Psoas muscle (tissue), 8 donors: Measurements from ENCODE around the gene COL5A1. TPM values are rescaled to one million over a fixed set of nuclear protein-coding genes. Genes with fewer than 3 reads are reported as not detected.

ENCODE experiments used
- ATAC-seq, 4 donors: fragments of 200-7000 bp; cut with Tn5 transposase; one replicate each; pipeline ENCODE4 v1.9.1; 2020; ENCODE audit warnings: moderate library complexity in 3 of 4, mild to moderate bottlenecking in 2 of 4
- DNase-seq, 2 donors: peaks; one replicate each; pipeline ENCODE4 v3.0.0-alpha.2; 2020
- H3K27ac ChIP-seq: fragments of 200-600 bp; one replicate; pipeline ENCODE4 v1.8.0; 2022
- H3K27me3 ChIP-seq, 3 donors: fragments of 200-600 bp in 1 of 3; one replicate each; pipeline versions ENCODE4 v1.6.1 to v1.8.0; 2013 to 2022; ENCODE audit warnings: low read length in 2 of 3, mild to moderate bottlenecking in 2 of 3, moderate library complexity in 1 of 3; ENCODE audit not compliant: insufficient read depth in 3 of 3
- H3K36me3 ChIP-seq, 2 donors: fragments of 200-600 bp in 1 of 2; one replicate each; pipeline versions ENCODE4 v1.6.1 to v1.8.0; 2013 to 2022; ENCODE audit warnings: low read depth in 1 of 2, mild to moderate bottlenecking in 1 of 2, moderate library complexity in 1 of 2; ENCODE audit not compliant: insufficient read depth in 1 of 2
- H3K4me1 ChIP-seq: fragments of 200-600 bp; one replicate; pipeline ENCODE4 v1.8.0; 2022
- H3K4me3 ChIP-seq: fragments of 200-600 bp; one replicate; pipeline ENCODE4 v1.8.0; 2022; ENCODE audit warnings: mild to moderate bottlenecking
- H3K9me3 ChIP-seq: fragments of 200-600 bp; one replicate; pipeline ENCODE4 v1.8.0; 2022
- WGBS, 3 donors: extraction: QIAGEN DNeasy Blood & Tissue Kit; methylation state at CpG; one replicate each; pipeline versions ENCODE4 v1.1.6 to v1.1.7; 2013; 5-methylcytosine and 5-hydroxymethylcytosine counted together
- intact Hi-C, 2 donors: fragments of 100-400 bp; cut with DNase I; formaldehyde crosslinking; loops; one replicate each; pipeline versions ENCODE4 v1.11.0 to v1.14.2; 2022
- polyA plus RNA-seq, 3 donors: library from polyadenylated mRNA; stranded (reverse); fragments of 200-250 nt; gene quantifications; one replicate each; pipeline ENCODE4 v1.2.3, GENCODE V29; 2013
- total RNA-seq, 4 donors: library from RNA; stranded (reverse); fragmentation: NEBNext Ultra II Directional in 2 of 4; extraction: Animal tissue kit (Norgen Biotek cat#: 25700) in 2 of 4; gene quantifications; one replicate each; pipeline versions ENCODE4 v1.2.1 to v1.2.4, GENCODE V29; 2021 to 2023
- TF ChIP-seq, protein P1 (sequence below): fragments of 200-600 bp; IDR thresholded peaks from one replicate; pipeline ENCODE4 v1.8.0; 2022; ENCODE audit warnings: antibody characterized with exemption
- donor health status: healthy with polysubstance abuse.
- donor health status: DM: no; HTN: no; CAD: no; lungs with moderate emphysema.
- donor health status: Bipolar disorder and iron deficiency.
- donor health status: healthy.
- donor health status: DM: yes; HTN: yes; CAD: no.
- donor health status: DM: no; HTN: no; CAD: no.
- donor health status: DM: no; HTN: no; CAD: no.
- donor health status: DM: yes; HTN: yes; CAD: no.

Gene COL5A1
- total and polyA plus RNA-seq, 7 donors, result 1.7 to 11.3 (median 3.4) TPM

DNA sequence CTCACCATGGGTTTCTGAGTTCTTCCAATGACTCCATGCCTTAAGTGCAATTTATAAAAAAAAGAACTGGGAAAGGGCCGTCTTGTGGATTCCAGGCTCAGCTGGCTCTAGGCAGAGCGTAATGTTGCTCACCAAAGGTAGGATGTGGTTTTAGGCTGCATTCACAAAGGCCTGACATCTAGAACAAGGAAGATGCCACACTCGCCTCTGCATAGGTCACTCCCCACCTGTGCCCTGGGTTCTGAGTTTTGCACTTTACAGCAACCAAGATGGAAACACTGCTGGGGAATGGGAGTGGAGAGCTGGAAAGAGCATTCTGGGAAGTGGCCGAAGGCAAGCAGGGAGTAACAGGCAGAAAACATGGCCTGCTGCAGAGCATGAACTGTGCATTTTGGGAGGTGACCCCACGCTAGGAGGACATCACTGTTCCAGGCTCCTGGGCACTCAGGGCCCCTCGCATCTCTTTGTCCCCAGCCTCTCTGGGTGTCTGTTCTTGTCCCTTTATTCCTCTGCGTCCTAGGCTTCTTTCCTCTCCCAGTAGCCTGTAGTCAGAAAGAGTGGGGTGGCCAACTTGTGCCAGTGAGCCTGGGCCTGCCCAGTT is 251.3 kb downstream of the COL5A1 start:
- intact Hi-C loops, result no loop called here
- H3K27ac ChIP-seq, result no peak overlapping the region

More for the DNA sequence above, 251.3 kb downstream of the COL5A1 start:
- Histone ChIP-seq H3K36me3 (no peaks in the 10 kb centered on the region), H3K9me3 (no peaks in the 10 kb centered on the region), H3K4me1 (peaks cover 6% of the 10 kb centered on the region), H3K27me3 (peaks cover 0 to 10% (median 0%) of the 10 kb centered on the region in 3 donors), H3K4me3 (no peak overlapping the region)
- DNase-seq (no peak), ATAC-seq (no peak)
- TF ChIP-seq, protein P1, sequence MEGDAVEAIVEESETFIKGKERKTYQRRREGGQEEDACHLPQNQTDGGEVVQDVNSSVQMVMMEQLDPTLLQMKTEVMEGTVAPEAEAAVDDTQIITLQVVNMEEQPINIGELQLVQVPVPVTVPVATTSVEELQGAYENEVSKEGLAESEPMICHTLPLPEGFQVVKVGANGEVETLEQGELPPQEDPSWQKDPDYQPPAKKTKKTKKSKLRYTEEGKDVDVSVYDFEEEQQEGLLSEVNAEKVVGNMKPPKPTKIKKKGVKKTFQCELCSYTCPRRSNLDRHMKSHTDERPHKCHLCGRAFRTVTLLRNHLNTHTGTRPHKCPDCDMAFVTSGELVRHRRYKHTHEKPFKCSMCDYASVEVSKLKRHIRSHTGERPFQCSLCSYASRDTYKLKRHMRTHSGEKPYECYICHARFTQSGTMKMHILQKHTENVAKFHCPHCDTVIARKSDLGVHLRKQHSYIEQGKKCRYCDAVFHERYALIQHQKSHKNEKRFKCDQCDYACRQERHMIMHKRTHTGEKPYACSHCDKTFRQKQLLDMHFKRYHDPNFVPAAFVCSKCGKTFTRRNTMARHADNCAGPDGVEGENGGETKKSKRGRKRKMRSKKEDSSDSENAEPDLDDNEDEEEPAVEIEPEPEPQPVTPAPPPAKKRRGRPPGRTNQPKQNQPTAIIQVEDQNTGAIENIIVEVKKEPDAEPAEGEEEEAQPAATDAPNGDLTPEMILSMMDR, result no peak
- WGBS, 3 donors, result 88 to 95% (median 93%) methylated on average over 7 of the region's 7 CpGs

Other genes with a start within 250 kb of the COL5A1 start
- not detected for gene FCN2, start 239.0 kb downstream of the COL5A1 start, total RNA-seq
- under 1 TPM in 1 of 3 donors, not detected in 2; 0.07 TPM for gene FCN2, start 239.0 kb downstream of the COL5A1 start, polyA plus RNA-seq